RPMI7951 (cell line): ENCODE measurements around the gene IL1RAPL1. TPM values are rescaled to one million over a fixed set of nuclear protein-coding genes. Genes with fewer than 3 reads are reported as not detected.

Experiments
- DNase-seq: peaks from one replicate; pipeline ENCODE4 v3.0.0-alpha.2; 2012; ENCODE audit warnings: low read depth
- total RNA-seq: library from RNA; depleted of rRNA; stranded (reverse); fragments of >200 nt; shearing (Covaris generic); gene quantifications from 2 replicates; pipeline ENCODE4 v1.2.3, GENCODE V29; 2014

The IL1RAPL1 gene
- total RNA-seq, 1 experiment from 2014 or later: 4.6 TPM

- DNase-seq: no peak
Observed at GRCh38 chrX:29640106-29640505, 1052.9 kb downstream of the IL1RAPL1 start.

GRCh38 chrX:29641461-29641860, 1054.2 kb downstream of the IL1RAPL1 start:
- no peak for DNase-seq

- DNase-seq: no peak
Observed at GRCh38 chrX:29643181-29643580, 1055.9 kb downstream of the IL1RAPL1 start.

- peak; percentile 35 for DNase-seq
Observed at GRCh38 chrX:29648161-29648560, 1060.9 kb downstream of the IL1RAPL1 start.

GRCh38 chrX:29652484-29652883, 1065.2 kb downstream of the IL1RAPL1 start:
- DNase-seq: peak; percentile 76

GRCh38 chrX:29653721-29654120, 1066.5 kb downstream of the IL1RAPL1 start:
- no peak for DNase-seq

GRCh38 chrX:29659911-29660310, 1072.7 kb downstream of the IL1RAPL1 start:
- DNase-seq: peak; percentile 75

GRCh38 chrX:29661290-29661689, 1074.0 kb downstream of the IL1RAPL1 start:
- DNase-seq: peak; percentile 44

- peak; percentile 89 for DNase-seq
Observed at GRCh38 chrX:29662101-29662500, 1074.9 kb downstream of the IL1RAPL1 start.

- peak; percentile 95 for DNase-seq
Observed at GRCh38 chrX:29662759-29663503, 1075.7 kb downstream of the IL1RAPL1 start.

GRCh38 chrX:29665532-29665931, 1078.3 kb downstream of the IL1RAPL1 start:
- DNase-seq: no peak

- DNase-seq: peak; percentile 86
Observed at GRCh38 chrX:29666366-29666765, 1079.1 kb downstream of the IL1RAPL1 start.

GRCh38 chrX:29671421-29671820, 1084.2 kb downstream of the IL1RAPL1 start:
- DNase-seq: no peak

- DNase-seq: peak; percentile 55
Observed at GRCh38 chrX:29687687-29688086, 1100.4 kb downstream of the IL1RAPL1 start.

GRCh38 chrX:29690061-29690460, 1102.8 kb downstream of the IL1RAPL1 start:
- DNase-seq: peak; percentile 16

- DNase-seq: no peak
Observed at GRCh38 chrX:29691044-29691443, 1103.8 kb downstream of the IL1RAPL1 start.

- no peak for DNase-seq
Observed at GRCh38 chrX:29693912-29694311, 1106.7 kb downstream of the IL1RAPL1 start.

GRCh38 chrX:29699239-29699638, 1112.0 kb downstream of the IL1RAPL1 start:
- DNase-seq: no peak

GRCh38 chrX:29707088-29707487, 1119.8 kb downstream of the IL1RAPL1 start:
- no peak for DNase-seq

- no peak for DNase-seq
Observed at GRCh38 chrX:29721152-29721551, 1133.9 kb downstream of the IL1RAPL1 start.

- no peak for DNase-seq
Observed at GRCh38 chrX:29724316-29724715, 1137.1 kb downstream of the IL1RAPL1 start.

- no peak for DNase-seq
Observed at GRCh38 chrX:29726811-29727210, 1139.6 kb downstream of the IL1RAPL1 start.

- DNase-seq: no peak
Observed at GRCh38 chrX:29728639-29729038, 1141.4 kb downstream of the IL1RAPL1 start.

- no peak for DNase-seq
Observed at GRCh38 chrX:29744966-29745365, 1157.7 kb downstream of the IL1RAPL1 start.
